C4-2B (cell line): ENCODE measurements around the gene RAB31.

Source experiments
- CTCF ChIP-seq: fragments of 450-650 bp; conservative IDR thresholded peaks from 2 replicates; pipeline ENCODE4 v1.5.1; 2017; ENCODE audit warnings: mild to moderate bottlenecking
- ZFX ChIP-seq: fragments of 450-650 bp; IDR thresholded peaks from 2 replicates; pipeline ENCODE4 v1.6.1; 2017

DNA sequence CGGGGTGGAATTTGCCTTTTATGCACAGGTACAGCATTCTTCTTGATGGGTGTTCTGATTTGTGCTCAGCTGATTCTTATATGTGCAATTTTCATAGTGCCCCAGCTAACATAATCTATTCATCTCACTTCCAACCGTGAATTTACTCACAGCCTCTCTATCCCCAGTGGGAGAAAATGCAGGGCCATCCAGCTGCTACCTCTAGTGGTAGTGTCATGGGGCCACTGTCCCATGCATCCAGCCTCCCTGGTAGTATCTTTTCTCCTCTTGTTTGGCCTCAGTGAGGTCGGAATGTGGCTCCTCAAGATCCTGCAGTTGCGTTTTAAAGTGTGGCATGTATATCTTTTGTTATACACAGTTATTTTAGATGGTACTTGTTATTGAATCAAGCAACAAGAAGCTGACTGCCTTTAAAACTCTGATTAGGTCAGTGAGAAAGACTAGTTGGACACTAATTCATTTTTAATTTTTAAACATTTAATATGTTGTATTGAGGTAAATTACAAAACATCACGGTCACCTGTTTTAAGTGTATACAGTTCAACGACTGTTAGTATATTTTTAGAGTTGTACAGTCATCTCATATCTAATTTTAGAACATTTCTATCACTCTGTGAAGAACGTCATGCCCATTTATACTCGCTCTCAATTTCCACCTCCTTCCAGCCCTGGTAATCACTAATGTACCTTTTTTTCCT, 109.8 kb downstream of the RAB31 start:
- TF ChIP-seq CTCF (no peak), ZFX (no peak)
